CD4-positive, alpha-beta T cell treated with Interferon gamma for 1 hour (primary cell): ENCODE results near the gene UBE2I.
A peak's percentile ranks its signal among the peaks of the same experiment; 100 is the strongest.
"Not testable (repeated sequence)": the region's sequence is repeated elsewhere in the genome, so short reads cannot be mapped to it uniquely, and the experiment has no call there.

Experiments
- DNase-seq: peaks from one replicate; pipeline ENCODE4 v3.0.0-alpha.2; 2020

The UBE2I gene

DNA sequence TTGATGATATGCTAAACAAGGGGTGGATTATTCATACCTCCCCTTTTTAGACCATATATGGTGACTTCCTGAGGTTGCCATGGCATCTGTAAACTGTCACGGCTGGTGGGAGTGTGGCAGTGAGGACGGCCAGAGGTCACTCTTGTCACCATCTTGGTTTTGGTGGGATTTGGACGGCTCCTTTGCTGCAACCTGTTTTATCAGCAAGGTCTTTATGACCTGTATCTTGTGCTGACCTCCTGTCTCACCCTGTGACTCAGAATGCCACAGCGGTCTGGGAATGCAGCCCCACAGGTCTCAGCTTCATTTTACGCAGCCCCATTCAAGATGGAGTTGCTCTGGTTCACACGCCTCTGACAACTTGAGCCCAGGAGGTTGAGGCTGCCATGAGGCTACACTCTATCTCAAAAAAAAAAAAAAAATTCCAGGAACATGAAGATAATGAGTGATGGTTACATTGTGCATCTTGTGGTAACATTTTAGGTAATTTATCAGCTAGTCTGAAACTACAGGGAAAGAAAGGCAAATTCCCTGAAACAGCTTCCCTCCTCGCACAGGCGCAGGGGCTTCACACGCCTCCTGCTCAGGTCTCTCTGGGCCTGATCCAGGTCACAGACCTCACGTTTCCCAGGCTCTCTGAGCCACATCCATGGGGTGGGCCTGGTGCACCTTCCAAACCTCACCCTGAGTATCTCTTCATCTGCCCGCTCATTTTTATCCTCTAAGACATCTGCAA lies 15.3 kb upstream of the UBE2I start:
- DNase-seq, result no peak

DNA sequence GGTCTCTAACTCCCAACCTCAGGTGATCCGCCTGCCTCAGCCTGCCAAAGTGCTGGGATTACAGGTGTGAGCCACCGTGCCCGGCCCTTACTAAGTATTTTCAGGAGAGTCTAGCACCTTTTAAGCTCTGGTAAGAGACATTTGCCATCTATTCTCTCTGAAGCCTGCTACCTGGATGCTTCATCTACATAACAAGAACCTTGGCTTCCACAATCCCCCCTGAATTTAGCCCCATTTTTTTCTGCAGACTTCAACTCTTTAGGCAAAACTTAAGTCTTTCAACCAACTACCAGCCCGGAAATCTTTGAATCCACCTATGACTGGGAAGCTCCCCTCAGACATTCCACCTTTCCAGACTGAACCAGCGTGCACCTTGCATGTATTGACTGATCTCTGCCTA lies 14.0 kb upstream of the UBE2I start:
- DNase-seq, result no peak

DNA sequence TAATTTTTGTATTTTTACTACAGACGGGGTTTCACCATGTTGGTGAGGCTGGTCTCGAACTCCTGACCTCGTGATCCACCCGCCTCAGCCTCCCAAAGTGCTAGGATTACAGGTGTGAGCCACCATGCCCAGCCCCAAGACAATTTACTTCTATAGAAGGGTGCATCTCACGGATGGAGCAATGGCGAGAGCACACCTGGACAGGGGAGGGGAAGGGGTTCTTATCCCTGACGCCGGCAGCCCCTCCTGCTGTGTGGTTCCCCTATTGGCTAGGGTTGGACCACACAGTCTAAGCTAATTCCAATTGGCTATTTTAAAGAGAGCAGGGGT lies 12.8 kb upstream of the UBE2I start:
- DNase-seq, result not testable (repeated sequence)

DNA sequence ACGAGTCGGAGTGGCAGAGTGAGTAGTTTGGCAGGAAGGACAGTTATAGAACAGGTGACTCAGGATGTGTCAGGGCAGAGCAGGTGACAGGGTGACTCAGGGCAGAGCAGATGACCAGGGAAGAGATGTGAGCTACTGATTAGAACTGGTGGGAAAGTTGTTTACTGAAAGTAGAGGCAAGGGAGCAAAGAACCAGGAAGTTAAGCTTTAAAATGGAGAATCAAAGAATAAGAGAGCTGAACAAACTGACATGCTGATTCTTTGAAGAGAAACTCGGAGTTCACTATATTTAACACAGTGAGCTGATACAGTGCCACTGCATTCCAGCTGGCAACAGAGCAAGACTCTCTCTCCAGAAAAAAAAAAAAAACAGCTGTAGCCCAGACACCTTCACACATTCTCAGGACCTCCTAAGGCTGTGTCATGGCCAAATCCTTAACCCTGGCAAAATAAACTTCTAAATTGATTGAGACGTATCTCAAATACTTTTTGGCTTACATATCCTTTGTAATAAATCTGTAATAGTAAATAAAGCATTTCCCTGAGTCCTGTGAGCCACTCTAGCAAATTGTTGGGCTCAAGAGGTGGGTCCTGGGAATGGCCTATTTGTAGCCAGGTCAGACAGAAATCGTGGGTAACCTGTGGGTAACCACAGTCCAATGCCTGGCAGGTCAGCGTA lies 12.3 kb upstream of the UBE2I start:
- DNase-seq, result no peak

DNA sequence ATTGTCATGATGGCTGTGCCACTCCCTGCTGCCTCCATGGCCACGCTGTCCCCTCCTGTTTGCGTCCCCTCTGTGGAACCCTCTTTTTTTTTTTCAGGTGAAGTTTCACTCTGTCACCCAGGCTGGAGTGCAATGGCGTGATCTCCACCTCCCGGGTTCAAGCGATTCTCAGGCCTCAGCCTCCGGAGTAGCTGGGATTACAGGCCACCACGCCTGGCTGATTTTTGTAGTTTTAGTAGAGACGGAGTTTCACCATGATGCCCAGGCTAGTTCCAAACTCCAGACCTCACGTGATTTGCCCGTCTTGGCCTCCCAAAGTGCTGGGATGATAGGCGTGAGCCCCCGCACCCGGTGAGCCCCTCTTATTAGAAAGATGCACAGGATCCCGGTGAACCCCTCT lies 11.0 kb upstream of the UBE2I start:
- no peak for DNase-seq

DNA sequence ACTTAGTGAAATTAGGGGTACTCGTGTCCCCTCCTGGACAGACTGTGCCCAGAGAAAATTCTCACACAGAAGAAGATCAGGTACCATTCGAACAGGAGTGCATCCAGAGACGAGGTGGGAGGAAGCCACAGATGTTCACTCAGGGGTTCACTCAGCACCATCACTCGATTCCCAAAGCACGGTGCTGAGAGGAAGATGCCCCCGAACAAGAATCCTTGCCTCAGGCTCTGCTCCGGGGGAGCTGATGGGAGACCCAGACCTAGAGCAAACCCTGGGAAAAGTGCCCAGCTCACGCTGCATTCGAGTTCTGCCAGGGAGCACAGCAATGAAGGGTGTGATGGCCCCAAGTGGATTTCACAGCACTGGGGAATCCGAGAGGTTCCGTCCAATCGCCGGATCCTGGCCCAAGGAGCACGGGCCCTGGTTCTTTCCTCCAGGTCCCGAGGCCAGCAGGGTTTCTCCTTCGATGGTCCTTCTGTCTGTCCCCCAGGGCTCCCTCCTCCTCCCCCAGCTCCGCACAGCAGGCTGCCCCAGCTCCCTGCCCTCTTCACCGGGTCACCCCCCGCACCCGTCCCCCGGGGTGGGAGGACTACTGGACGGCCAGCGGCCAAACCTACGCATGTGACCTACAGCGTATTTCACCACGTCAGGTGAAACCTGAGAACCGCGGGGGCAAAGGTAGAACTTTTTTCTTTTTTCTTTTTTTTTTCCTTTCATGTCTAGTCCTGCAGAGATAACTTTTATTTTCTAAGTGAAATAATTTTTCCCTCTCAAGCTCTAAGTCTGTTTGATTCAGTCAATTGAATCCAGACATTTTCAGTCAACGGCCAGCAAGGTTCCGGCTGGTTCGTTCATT lies 10.2 kb upstream of the UBE2I start:
- no peak for DNase-seq

DNA sequence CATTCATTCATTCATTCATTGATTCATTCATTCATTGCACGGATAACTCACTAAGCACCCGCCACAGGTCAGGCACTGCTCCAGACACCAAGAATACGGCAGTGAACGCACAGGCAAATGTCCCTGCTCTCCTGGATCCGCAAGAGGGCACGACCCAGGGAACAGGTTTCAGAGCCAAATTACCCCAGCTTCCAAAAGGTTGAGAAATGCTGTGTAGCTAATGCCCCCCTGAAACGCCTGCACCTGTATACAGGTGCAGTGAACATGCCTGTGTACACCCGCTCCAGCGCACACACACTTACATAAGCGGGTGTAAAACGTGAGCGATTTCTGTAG lies 9.6 kb upstream of the UBE2I start:
- DNase-seq, result no peak

DNA sequence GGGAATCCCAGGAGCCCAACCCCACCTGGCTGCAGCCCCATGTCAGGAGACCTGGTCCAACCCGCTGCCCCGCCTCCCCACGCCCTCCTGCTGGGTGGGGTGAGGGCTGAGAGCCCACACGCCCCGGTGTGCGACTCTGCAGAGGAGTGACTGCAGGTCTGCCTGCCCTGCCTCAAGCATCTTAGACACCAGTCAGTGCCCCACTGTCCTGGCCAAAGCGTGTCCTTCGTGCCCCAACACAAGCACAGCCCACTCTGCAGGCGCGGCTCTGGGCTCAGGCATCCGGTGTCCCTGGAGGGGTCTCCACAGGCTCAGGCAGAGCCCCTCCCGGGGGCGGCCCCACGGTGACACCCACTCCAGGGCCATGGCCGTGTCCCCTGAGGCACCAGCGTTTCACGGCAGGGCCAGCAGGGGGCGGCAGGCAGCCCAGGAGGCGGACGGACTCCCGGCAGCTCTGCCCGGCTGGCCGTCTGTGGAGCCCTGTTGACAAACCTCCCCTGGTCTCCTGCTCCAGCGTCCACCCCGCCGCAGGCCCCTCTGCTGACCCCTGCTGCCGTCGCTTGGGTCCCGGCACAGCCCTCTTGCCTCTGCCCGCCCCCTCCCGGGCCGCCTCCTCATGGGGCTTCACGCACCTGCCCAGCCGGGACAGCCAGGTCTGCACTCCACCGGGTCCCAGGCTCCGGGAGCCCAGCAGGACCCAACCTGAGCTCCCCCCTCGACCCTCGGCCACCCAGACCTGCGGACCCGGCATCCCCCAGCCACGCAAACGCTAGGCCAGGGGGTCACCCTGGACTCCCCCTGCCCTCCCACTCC lies 8.6 kb upstream of the UBE2I start:
- peak; percentile 73 for DNase-seq

DNA sequence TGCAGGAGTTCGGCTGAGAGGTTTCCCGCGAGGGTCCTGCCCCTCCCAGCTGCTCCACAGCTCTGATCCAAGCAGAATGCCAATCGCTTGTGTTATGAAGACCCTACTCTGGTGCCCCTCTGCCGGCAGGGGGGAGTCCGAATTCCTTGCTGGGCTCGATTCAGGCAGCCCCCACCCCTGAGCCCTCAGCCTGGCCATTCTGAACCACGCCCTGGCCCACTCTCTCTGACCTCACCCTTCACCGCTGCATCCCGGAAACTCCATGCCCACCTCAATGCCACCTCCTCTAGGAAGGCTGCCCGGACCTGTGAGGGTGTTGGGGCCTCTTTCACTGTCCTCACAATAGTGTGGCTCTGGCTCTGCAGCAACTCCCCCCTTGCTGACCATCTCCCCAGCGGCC lies 7.9 kb upstream of the UBE2I start:
- no peak for DNase-seq

DNA sequence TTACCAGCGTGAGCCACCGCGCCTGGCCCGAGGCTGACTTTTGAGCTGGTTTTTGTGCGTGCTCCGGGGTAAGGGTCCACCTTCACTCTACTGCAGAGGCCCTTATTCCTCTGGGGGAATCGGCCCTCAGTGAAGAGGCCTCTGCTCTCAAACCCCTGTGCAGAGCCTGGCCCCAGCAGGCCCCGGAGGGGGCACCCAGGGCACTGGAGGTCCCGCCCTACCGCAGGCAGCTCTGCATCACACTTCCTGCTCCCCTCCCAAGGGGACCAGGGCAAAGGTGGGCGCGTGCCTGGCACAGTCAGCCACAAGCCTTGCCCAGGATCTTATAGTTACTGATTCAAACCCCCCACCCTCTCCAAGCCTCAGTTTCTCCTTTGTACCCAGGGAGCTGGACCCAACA lies 3.6 kb upstream of the UBE2I start:
- peak; percentile 19 for DNase-seq

DNA sequence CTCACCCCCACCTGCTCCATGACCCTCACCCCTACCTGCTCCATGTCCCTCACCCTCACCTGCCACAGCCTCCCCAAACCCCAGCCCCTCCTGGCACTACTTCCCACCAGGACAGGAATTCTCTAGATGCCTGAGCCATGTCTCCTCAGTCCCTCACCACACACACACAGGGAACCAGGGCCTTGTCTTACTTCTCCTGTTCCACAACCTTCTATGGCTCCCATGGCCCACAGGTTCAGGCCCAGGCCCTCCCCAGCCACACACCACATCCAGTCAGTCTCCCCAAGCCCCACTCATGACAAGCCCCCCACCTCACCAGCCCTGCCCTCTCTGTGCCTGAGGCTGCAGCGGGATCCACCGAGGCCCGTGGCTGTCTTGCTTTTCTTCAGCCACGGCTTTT lies 3.1 kb upstream of the UBE2I start:
- no peak for DNase-seq

DNA sequence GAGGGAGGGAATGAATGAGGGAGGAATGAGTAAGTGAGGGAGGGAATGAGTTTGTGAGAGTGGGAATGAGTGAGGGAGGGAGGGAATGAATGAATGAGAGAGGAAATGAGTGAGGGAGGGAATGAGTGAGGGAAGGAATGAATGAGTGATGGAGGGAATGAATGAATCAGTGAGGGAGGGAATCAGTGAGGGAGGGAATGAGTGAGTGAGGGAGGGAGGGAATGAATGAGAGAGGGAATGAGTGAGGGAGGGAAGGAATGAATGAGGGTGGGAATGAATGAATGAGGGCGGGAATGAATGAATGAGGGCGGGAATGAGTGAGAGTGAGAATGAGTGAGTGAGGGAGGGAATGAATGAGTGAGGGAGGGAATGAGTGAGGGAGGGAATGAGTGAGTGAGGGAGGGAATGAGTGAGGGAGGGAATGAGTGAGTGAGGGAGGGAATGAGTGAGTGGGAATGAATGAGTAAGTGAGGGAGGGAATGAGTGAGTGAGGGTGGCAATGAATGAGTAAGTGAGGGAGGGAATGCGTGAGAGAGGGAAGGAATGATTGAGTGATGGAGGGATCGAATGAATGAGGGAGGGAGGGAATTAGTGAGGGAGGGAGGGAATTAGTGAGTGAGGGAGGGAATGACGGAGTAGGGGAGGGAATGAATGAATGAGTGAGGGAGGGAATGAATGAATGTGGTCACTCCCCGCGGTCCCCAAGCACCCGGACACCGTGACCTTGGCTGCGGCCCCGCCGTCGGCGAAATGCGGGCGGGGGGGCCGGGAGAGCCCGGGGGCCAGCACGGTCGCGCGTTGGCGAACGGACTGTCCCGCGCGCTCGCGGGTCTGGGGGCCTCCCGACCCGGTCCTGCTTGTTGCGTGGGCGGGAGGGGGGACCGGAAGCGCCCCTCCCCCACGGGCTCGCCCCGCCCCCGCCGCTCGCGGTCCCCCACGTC lies 1.1 kb upstream of the UBE2I start:
- no peak for DNase-seq

DNA sequence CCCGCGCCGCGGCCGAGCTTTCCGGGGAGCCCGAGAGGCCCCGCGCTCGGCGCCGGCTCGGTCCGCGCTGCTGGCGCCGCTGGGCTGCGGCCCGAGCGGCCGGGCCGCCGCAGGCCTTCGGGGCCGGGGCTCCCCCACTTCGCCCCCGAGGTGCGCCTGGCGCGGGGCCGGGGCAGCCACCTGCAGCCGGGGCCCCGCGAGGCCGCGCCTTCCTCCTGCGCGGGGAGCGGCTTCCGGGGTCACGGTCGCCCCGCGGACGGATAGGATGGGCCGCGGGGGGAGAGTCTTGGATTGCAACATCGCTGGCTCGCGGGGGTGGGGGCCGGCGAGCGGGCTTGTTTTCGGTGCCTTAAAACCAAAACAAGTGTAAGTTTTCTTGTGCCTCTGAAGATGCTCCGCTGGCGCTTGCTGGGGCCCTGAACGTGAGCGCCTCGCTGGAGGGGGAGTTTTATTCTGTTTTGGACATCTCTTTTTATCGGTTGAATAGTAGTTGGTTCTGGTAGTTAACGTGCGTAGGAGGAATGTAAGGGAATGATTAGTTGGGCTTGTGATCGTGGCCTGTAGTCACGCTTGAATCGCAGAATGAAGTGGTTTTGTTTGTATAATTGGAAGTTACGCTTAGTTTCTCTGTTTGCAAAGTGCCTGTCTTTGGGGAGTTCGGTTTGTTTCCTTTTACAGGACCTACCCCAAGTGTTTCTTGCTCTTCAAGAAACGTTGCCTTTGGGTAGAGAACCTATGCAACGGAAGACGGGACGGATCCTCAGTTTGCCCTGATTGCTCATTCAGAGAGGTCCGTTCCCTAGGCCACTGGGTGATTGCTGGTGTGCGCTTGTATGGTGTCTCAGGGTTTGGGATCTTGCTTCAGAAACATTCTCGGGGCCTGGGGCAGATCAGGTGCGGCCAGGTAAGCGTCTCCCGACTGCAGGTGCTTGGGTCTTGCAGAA lies 724 bp downstream of the UBE2I start:
- DNase-seq, result peak; percentile 60

DNA sequence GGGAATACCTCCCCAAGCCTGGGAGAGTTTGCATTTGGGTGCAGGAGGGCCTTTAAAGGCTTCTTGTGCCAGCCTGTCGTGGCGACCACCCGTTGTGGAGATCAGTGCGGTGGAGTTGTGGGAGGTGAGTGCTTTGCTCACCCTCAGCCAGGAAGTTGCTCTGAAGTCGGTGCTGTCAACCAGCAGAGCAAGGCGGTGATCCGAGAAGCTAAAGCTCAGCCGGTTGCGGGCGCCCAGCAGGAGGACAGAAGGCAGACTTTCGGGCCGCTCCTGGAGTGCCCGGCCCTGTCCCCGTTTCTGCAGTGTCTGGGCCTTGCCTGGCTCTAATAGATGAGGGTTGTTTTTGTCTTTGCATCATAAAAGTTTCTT lies 1.4 kb downstream of the UBE2I start:
- peak; percentile 32 for DNase-seq

DNA sequence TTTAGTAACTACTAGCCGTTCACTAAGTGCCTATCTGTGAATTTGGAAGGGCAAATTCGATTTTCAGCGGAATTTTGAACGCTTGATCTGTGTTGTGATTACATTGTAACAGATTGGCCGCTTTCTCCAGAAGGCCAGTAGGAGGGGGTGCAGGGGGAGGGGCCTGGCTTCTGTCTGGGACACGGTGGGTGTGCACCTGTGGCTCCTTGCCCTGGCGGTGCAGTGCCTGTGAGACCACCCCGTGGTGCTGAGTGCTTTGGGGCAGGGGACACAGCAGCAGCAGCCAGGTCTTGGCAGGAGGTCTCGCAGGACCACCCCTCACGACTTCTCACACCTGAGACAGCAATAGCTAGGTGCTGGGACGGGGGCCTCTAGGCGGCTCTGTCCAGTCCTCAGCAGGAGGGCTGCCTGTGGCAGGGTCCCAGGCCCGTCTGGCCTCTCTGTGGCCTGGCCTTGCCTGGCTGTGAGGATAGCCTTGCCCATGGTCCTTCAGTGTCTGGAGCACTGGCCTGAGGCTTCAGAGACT lies 1.8 kb downstream of the UBE2I start:
- DNase-seq, result no peak

DNA sequence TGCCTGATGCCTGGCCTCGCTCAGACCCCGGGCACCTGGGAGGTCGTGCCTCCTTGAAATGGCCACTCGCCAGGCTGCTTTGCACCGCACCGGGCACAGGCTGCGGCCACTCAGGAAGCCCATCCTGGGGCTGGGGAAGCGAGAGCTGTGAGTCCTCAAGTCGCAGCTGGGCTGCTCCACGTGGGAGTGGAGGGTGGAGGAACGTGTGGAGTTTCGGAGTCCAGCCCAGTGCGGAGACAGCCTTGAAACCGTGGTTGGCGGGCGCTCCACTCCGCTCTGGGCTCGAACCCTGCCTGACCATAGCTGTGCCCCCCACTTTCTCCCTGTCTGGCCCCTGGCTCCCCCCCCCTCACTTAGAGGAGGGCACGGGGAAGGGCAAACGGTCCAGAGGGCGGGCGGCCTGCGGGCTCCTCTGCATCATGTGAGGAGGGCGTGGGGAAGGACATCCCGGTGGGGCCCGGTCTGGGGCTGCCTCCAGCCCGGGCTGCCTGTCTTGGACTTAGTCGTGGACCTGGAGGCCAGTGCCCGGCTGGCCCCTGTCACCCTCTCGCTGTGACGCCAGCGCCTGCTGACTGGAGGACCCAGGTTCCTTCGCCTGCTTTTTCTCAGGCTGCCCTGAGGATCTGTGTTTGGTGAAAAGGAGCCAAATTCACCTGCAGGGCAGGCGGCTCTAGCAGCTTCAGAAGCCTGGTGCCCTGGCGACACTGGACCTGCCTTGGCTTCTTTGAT lies 2.5 kb downstream of the UBE2I start:
- DNase-seq, result no peak

DNA sequence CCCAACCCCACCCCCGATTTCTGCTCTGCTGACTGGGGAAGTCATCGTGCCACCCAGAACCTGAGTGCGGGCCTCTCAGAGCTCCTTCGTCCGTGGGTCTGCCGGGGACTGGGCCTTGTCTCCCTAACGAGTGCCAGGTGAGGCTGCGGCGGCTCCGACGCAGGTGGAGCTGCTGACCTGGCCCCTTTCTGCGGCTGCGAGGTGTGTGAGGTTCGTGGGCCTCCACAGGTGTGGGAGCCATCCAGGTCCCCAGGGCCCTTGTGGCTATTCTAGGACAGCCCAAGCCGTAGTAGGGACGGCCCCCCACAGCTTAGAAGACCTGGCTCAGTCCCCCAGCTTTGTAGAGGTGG lies 3.0 kb downstream of the UBE2I start:
- no peak for DNase-seq

DNA sequence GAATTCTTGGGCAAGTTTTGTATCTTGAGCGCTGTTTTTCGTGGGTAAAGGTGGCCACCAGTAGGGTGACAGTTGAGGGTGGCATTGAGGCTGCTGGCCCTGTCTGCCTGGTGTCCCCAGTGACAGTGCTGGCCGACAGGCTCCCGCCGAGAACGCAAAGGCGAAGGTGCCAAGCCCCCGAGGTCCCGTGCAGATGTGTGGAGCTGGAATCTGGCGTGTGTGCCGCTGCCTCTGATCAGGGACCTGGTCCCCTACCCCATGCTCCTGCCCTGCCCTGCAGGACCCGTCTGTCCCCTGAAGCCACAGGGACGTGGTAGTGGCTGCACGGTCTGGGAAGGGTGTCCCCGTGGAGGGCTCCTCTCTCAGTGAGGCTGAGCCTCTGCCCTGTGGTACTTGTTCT lies 3.5 kb downstream of the UBE2I start:
- DNase-seq, result no peak

DNA sequence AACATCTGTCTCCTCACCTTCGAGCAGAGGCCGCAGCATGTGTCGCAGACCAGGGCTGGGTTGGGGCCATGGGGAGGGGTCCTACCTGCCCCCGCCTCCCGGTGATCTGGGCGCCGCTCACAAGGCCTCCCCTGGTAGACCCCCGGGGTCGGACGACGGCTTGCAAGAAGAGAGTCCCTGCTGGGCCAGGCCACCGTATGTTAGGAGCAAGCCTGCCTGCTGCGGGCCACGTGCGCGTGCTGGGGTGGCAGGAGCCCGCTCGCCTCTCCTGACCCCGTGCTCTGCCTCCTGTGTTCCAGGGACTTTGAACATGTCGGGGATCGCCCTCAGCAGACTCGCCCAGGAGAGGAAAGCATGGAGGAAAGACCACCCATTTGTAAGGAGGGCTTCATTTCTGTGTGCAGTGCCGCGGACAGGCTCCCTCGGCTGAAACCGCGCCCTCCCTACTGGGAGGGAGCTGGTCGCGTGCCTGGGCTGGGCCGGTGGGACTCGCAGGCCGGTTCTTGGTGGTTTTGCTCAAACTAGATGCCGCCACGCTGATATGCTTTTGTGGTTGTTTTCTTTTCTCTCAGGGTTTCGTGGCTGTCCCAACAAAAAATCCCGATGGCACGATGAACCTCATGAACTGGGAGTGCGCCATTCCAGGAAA lies 4.4 kb downstream of the UBE2I start:
- no peak for DNase-seq
